Vagina (tissue), 2 donors: Measurements from ENCODE around the gene ATXN1. TPM values are rescaled to one million over a fixed set of nuclear protein-coding genes. Genes with fewer than 3 reads are reported as not detected.

ENCODE experiments used
- DNase-seq, 2 donors: peaks; one replicate each; pipeline ENCODE4 v3.0.0-alpha.2; 2017; ENCODE audit errors: extremely low spot score in 2 of 2
- H3K27ac ChIP-seq: fragments of 200-600 bp; sonication (generic); one replicate; pipeline ENCODE4 v1.5.1; 2019
- H3K27me3 ChIP-seq: fragments of 200-600 bp; sonication (generic); one replicate; pipeline ENCODE4 v1.5.1; 2019
- H3K36me3 ChIP-seq, 2 donors: fragments of 200-600 bp; sonication (generic); one replicate each; pipeline ENCODE4 v1.5.1; 2017 to 2019
- H3K4me1 ChIP-seq: fragments of 200-600 bp; sonication (generic); one replicate; pipeline ENCODE4 v1.5.1; 2019
- H3K4me3 ChIP-seq, 2 donors: fragments of 200-600 bp; sonication (generic); 1 replicate in 1 of 2; 2 replicates in 1 of 2; pipeline ENCODE4 v1.5.1; 2016 to 2019
- H3K9me3 ChIP-seq: fragments of 200-600 bp; sonication (generic); one replicate; pipeline ENCODE4 v1.5.1; 2019
- POLR2A ChIP-seq, 2 donors: fragments of 450-650 bp; IDR thresholded peaks; one replicate each; pipeline ENCODE4 v1.6.1; 2017; ENCODE audit warnings: antibody characterized with exemption in 2 of 2, mild to moderate bottlenecking in 2 of 2, moderate library complexity in 2 of 2
- POLR2AphosphoS5 ChIP-seq, 2 donors: sonication (generic); formaldehyde crosslinking; IDR thresholded peaks; one replicate each; pipeline ENCODE4 v1.9.0; 2017; ENCODE audit warnings: antibody characterized with exemption in 2 of 2, mild to moderate bottlenecking in 2 of 2, low read depth in 1 of 2; ENCODE audit not compliant: insufficient read depth in 1 of 2
- intact Hi-C: fragments of 100-400 bp; cut with DNase I; formaldehyde crosslinking; loops from one replicate; pipeline ENCODE4 v1.15.1; 2023
- total RNA-seq: library from RNA; depleted of rRNA; stranded (reverse); fragments of >200 nt; gene quantifications from one replicate; pipeline ENCODE4 v1.2.3, GENCODE V29; 2016
- TF ChIP-seq, protein P1 (sequence below), 3 experiments: fragments of 450-650 bp in 2 of 3; fragments of 200-600 bp in 1 of 3; sonication (generic) in 1 of 3; IDR thresholded peaks; one replicate each; pipeline ENCODE4 v1.5.1; 2017 to 2019; ENCODE audit warnings: antibody characterized with exemption in 3 of 3, mild to moderate bottlenecking in 2 of 3, moderate library complexity in 2 of 3

Gene ATXN1
- total RNA-seq, 1 donor from 2014 or later = 43.2 TPM

DNA sequence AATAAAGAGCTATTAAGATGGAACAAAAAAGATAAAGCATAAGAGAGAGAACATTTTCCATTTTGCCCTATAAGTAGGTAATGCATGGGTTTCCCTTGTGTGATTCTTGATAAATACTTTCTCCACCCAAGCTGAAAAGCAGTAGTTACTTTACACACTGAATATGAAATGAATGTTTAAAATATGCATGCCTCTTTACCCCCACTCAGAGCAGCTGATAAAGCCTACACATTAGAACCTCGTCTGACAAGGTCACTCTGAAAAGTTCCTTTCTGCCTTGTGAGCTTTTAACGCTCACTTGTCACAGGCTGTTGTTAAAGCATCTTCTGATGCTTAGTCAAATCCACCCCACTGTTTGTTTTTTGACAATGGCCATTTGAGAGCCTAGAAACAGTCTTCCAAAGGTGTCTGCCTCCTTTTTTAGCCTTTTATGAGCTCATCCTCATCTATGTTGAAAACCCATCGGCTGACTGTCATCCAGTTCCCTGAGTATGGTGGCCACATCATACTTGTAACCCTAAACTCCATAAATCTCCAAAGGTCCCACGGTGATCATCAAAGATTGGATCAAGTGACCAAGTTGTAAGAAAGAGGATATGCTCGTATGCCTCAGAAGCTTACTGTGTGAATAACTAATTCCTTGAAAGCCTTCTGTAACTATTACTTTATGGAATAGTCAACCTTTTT is 102.8 kb downstream of the ATXN1 start:
- Histone ChIP-seq H3K27me3 (no peaks in the 10 kb centered on the region), H3K9me3 (no peaks in the 10 kb centered on the region), H3K27ac (no peak overlapping the region), H3K4me3 (no peak overlapping the region), H3K4me1 (peaks cover 6% of the 10 kb centered on the region), H3K36me3 (no peaks in the 10 kb centered on the region)
- intact Hi-C loops = no loop called here
- DNase-seq = no peak
- TF ChIP-seq, protein P1, sequence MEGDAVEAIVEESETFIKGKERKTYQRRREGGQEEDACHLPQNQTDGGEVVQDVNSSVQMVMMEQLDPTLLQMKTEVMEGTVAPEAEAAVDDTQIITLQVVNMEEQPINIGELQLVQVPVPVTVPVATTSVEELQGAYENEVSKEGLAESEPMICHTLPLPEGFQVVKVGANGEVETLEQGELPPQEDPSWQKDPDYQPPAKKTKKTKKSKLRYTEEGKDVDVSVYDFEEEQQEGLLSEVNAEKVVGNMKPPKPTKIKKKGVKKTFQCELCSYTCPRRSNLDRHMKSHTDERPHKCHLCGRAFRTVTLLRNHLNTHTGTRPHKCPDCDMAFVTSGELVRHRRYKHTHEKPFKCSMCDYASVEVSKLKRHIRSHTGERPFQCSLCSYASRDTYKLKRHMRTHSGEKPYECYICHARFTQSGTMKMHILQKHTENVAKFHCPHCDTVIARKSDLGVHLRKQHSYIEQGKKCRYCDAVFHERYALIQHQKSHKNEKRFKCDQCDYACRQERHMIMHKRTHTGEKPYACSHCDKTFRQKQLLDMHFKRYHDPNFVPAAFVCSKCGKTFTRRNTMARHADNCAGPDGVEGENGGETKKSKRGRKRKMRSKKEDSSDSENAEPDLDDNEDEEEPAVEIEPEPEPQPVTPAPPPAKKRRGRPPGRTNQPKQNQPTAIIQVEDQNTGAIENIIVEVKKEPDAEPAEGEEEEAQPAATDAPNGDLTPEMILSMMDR (IDR thresholded peaks at IDR 0.05) = no peak
- TF ChIP-seq POLR2A (IDR thresholded peaks at IDR 0.05) (no peak), POLR2AphosphoS5 (IDR thresholded peaks at IDR 0.05; ENCODE audit: insufficient read depth in 1 of 2, low read depth in 1 of 2) (no peak)

GRCh38 chr6:16657768-16658167 is 103.5 kb downstream of the ATXN1 start:
- DNase-seq = no peak
- Histone ChIP-seq H3K4me3 (no peak overlapping the region), H3K27ac (no peak overlapping the region), H3K27me3 (no peaks in the 10 kb centered on the region), H3K36me3 (no peaks in the 10 kb centered on the region), H3K9me3 (no peaks in the 10 kb centered on the region), H3K4me1 (peaks cover 13% of the 10 kb centered on the region)
- intact Hi-C loops = no loop called here
- TF ChIP-seq POLR2A (IDR thresholded peaks at IDR 0.05) (no peak), POLR2AphosphoS5 (IDR thresholded peaks at IDR 0.05; ENCODE audit: insufficient read depth in 1 of 2, low read depth in 1 of 2) (no peak)
- TF ChIP-seq, protein P1 (IDR thresholded peaks at IDR 0.05) = no peak

GRCh38 chr6:16656451-16656850 is 104.8 kb downstream of the ATXN1 start:
- no peaks in the 10 kb centered on the region for H3K27me3 ChIP-seq
- no peak overlapping the region for H3K4me3 ChIP-seq
- TF ChIP-seq, protein P1 (IDR thresholded peaks at IDR 0.05) = no peak
- TF ChIP-seq POLR2A (IDR thresholded peaks at IDR 0.05) (no peak), POLR2AphosphoS5 (IDR thresholded peaks at IDR 0.05; ENCODE audit: insufficient read depth in 1 of 2, low read depth in 1 of 2) (no peak)
- intact Hi-C loops = no loop called here
- H3K27ac ChIP-seq = no peak overlapping the region
- H3K4me1 ChIP-seq = peaks cover 24% of the 10 kb centered on the region
- no peaks in the 10 kb centered on the region for H3K36me3 ChIP-seq
- no peaks in the 10 kb centered on the region for H3K9me3 ChIP-seq
- no peak for DNase-seq

- H3K36me3 ChIP-seq = no peaks in the 10 kb centered on the region
- no peaks in the 10 kb centered on the region for H3K9me3 ChIP-seq
- DNase-seq = no peak
- H3K4me1 ChIP-seq = peaks cover 30% of the 10 kb centered on the region
- no peak overlapping the region for H3K27ac ChIP-seq
- no peak overlapping the region for H3K4me3 ChIP-seq
- intact Hi-C loops = no loop called here
- H3K27me3 ChIP-seq = no peaks in the 10 kb centered on the region
- TF ChIP-seq, protein P1 (IDR thresholded peaks at IDR 0.05) = no peak
Measured at GRCh38 chr6:16654701-16655100, 106.6 kb downstream of the ATXN1 start.

DNA sequence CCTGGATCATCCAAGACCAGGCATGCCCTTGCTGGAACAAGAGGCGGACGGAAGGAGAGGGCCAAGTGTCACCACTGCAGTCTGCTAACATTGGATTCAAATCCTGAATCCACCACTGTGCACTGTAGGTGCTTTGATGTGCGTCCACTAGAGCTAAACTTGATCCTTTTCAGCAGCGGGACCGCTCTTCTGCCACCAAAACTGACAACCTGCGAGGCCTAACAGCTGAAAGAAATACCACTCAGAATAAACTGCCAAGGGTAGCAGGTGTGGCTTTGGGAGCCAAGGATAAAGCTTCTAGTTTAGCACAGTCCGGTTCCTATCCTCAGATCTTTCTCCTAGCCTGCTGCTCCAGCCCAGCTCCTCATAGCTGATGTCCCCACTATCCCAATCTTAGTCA is 108.0 kb downstream of the ATXN1 start:
- Histone ChIP-seq H3K4me3 (no peak overlapping the region), H3K36me3 (no peaks in the 10 kb centered on the region), H3K9me3 (no peaks in the 10 kb centered on the region), H3K27me3 (no peaks in the 10 kb centered on the region), H3K27ac (no peak overlapping the region), H3K4me1 (peaks cover 30% of the 10 kb centered on the region)
- no peak for DNase-seq
- intact Hi-C loops = no loop called here
- TF ChIP-seq, protein P1 (IDR thresholded peaks at IDR 0.05) = no peak
- no peak for TF ChIP-seq POLR2AphosphoS5 (IDR thresholded peaks at IDR 0.05; ENCODE audit: insufficient read depth in 1 of 2, low read depth in 1 of 2)
- TF ChIP-seq POLR2A (IDR thresholded peaks at IDR 0.05) = no peak
